Measurements from ENCODE around the gene CALD1.

Gene CALD1

GRCh38 chr7:134900166-134900982 is 120.9 kb downstream of the CALD1 start:
- no peak for DNase-seq

GRCh38 chr7:134901389-134902020 is 122.1 kb downstream of the CALD1 start:
- no peak for DNase-seq

- no peak for DNase-seq
Observed at GRCh38 chr7:134902058-134902457, 122.6 kb downstream of the CALD1 start.

GRCh38 chr7:134903073-134903790 is 123.8 kb downstream of the CALD1 start:
- DNase-seq: no peak

GRCh38 chr7:134905375-134905774 is 125.9 kb downstream of the CALD1 start:
- DNase-seq: no peak

GRCh38 chr7:134907000-134907399 is 127.6 kb downstream of the CALD1 start:
- no peak for DNase-seq

- no peak for DNase-seq
Observed at GRCh38 chr7:134907639-134908038, 128.2 kb downstream of the CALD1 start.

- no peak for DNase-seq
Observed at GRCh38 chr7:134908289-134908688, 128.9 kb downstream of the CALD1 start.

- no peak for DNase-seq
Observed at GRCh38 chr7:134910214-134910890, 130.9 kb downstream of the CALD1 start.

GRCh38 chr7:134910968-134911367 is 131.5 kb downstream of the CALD1 start:
- no peak for DNase-seq

- no peak for DNase-seq
Observed at GRCh38 chr7:134916171-134916883, 136.9 kb downstream of the CALD1 start.

- no peak for DNase-seq
Observed at GRCh38 chr7:134919240-134919641, 139.8 kb downstream of the CALD1 start.

GRCh38 chr7:134920026-134920753 is 140.8 kb downstream of the CALD1 start:
- no peak for DNase-seq

- no peak for DNase-seq
Observed at GRCh38 chr7:134922720-134923704, 143.6 kb downstream of the CALD1 start.

GRCh38 chr7:134925766-134926165 is 146.3 kb downstream of the CALD1 start:
- no peak for DNase-seq

GRCh38 chr7:134926396-134926795 is 147.0 kb downstream of the CALD1 start:
- no peak for DNase-seq

GRCh38 chr7:134927076-134927475 is 147.6 kb downstream of the CALD1 start:
- DNase-seq: no peak

GRCh38 chr7:134927723-134928122 is 148.3 kb downstream of the CALD1 start:
- no peak for DNase-seq

- no peak for DNase-seq
Observed at GRCh38 chr7:134928554-134928953, 149.1 kb downstream of the CALD1 start.

- no peak for DNase-seq
Observed at GRCh38 chr7:134931487-134931886, 152.1 kb downstream of the CALD1 start.
